SK-N-MC (cell line): ENCODE data around the gene XRN2.
"Not testable (repeated sequence)": the region's sequence is repeated elsewhere in the genome, so short reads cannot be mapped to it uniquely, and the experiment has no call there.

Experiments
- DNase-seq: peaks from one replicate; pipeline ENCODE4 v3.0.0-alpha.2; 2011; ENCODE audit warnings: low read depth, low spot score
- H3K27ac ChIP-seq: fragments of 200-600 bp; sonication (generic); 2 replicates; pipeline ENCODE4 v1.5.1; 2016; ENCODE audit warnings: mixed run types
- H3K36me3 ChIP-seq: fragments of 200-600 bp; sonication (generic); 2 replicates; pipeline ENCODE4 v1.6.1; 2017; ENCODE audit warnings: antibody characterized with exemption, low read length, mixed read lengths; ENCODE audit not compliant: insufficient read depth
- H3K4me3 ChIP-seq: fragments of 200-600 bp; sonication (generic); 2 replicates; pipeline ENCODE4 v1.5.1; 2016
- H3K9ac ChIP-seq: fragments of 200-600 bp; sonication (generic); 2 replicates; pipeline ENCODE4 v1.8.0; 2017; ENCODE audit warnings: mixed run types, mixed read lengths; ENCODE audit not compliant: insufficient read length
- H3K9me3 ChIP-seq: fragments of 200-600 bp; sonication (generic); 2 replicates; pipeline ENCODE4 v1.6.1; 2017; ENCODE audit warnings: low read depth, mild to moderate bottlenecking, antibody characterized with exemption, low read length, moderate library complexity, mixed read lengths
- EZH2 ChIP-seq: fragments of 200-600 bp; sonication (generic); IDR thresholded peaks from one replicate; pipeline ENCODE4 v1.6.1; 2017; ENCODE audit warnings: antibody characterized with exemption
- FOXP2 ChIP-seq: optimal IDR thresholded peaks from 2 replicates; pipeline ENCODE3; 2011; ENCODE audit warnings: mild to moderate bottlenecking, moderate library complexity; ENCODE audit not compliant: insufficient read depth; ENCODE audit errors: extremely low read length, control extremely low read depth
- POLR2AphosphoS5 ChIP-seq: IDR thresholded peaks from 2 replicates; pipeline ENCODE4 v1.6.1; 2012; ENCODE audit warnings: mild to moderate bottlenecking, low read depth, low read length, borderline replicate concordance

XRN2 gene

DNA sequence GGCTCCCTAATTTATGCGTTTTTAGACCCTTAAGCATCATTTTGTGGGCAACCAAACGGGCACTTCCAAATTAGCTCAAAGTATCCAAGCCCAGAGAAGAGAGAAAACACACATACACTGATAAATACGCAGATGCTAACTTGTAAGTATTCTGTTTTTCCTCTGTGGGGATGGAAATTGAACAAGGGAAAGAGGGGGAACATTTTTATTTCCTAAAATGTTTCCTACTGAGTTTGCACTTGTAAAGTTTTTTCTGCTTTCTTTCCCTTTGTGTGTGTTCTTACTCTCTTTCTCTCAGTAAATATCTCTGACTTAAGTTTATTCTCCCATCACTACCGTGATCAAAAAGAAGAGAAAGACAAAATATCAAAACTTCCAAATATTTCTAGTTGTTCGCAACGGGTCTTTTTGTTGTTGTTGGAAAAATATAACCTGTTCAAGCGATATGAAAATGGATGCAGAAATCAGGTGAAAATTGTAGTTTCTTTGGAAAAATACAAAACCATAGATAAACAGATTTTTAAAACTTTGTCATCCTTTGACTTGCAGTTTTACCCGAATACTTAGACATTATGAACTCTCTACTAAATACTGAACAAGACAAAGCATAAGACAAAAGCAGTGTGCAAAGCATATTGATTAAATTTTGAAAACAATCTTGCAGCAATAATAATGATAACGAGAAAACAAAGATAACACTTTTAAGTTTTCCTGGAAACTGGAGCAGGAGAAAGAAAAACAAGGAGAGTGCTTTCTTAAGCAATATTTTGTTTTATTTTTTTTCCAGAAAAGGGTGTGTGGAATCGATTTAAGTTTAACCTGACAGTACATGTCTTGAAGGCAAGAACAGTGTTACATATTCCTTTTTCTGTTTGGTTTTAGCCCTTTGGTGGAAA is 95.2 kb downstream of the XRN2 start:
- H3K27ac ChIP-seq = peak overlapping the region; percentile 91
- peaks cover 20% of the 10 kb centered on the region; the same call in 1 of the 2 replicates for H3K36me3 ChIP-seq
- no peak for TF ChIP-seq POLR2AphosphoS5
- TF ChIP-seq EZH2 = no peak
- no peak for TF ChIP-seq FOXP2
- peak overlapping the region; percentile 92 for H3K9ac ChIP-seq
- DNase-seq = no peak
- no peaks in the 10 kb centered on the region for H3K9me3 ChIP-seq
- H3K4me3 ChIP-seq = peak overlapping the region; percentile 84

GRCh38 chr20:21399005-21399475 is 95.9 kb downstream of the XRN2 start:
- no peak for DNase-seq
- Histone ChIP-seq H3K27ac (peak overlapping the region; percentile 91), H3K9me3 (no peaks in the 10 kb centered on the region), H3K9ac (peak overlapping the region; percentile 92), H3K4me3 (peak overlapping the region; percentile 84), H3K36me3 (peaks cover 24% of the 10 kb centered on the region)
- no peak for TF ChIP-seq FOXP2
- TF ChIP-seq EZH2 = no peak
- no peak for TF ChIP-seq POLR2AphosphoS5

- H3K27ac ChIP-seq = no peak overlapping the region
- no peak overlapping the region for H3K4me3 ChIP-seq
- H3K9me3 ChIP-seq = peaks cover 7% of the 10 kb centered on the region; the same call in 1 of the 2 replicates
- no peak for TF ChIP-seq POLR2AphosphoS5
- TF ChIP-seq FOXP2 = no peak
- TF ChIP-seq EZH2 = no peak
- peaks cover 1% of the 10 kb centered on the region for H3K36me3 ChIP-seq
- no peak overlapping the region for H3K9ac ChIP-seq
- no peak for DNase-seq
Measured at GRCh38 chr20:21411725-21412124, 108.6 kb downstream of the XRN2 start.

GRCh38 chr20:21413996-21414395 is 110.9 kb downstream of the XRN2 start:
- not testable (repeated sequence) for H3K4me3 ChIP-seq, H3K27ac ChIP-seq, DNase-seq, H3K36me3 ChIP-seq, H3K9ac ChIP-seq, H3K9me3 ChIP-seq

DNA sequence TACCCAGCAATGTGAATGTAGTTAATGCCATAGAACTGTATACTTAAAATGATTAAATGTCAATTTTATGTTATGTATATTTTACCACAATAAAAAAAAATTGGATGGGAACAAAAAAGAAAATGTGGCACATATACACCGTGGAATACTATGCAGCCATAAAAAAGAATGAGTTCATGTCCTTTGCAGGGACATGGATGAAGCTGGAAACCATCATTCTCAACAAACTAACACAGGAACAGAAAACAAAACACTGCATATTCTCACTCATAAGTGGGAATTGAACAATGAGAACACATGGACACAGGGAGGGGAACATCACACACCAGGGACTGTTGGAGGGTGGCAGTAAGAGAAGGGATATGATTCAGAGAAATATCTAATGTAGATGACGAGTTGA is 116.0 kb downstream of the XRN2 start:
- not testable (repeated sequence) for H3K9ac ChIP-seq, H3K27ac ChIP-seq, H3K9me3 ChIP-seq, DNase-seq, H3K4me3 ChIP-seq, H3K36me3 ChIP-seq

DNA sequence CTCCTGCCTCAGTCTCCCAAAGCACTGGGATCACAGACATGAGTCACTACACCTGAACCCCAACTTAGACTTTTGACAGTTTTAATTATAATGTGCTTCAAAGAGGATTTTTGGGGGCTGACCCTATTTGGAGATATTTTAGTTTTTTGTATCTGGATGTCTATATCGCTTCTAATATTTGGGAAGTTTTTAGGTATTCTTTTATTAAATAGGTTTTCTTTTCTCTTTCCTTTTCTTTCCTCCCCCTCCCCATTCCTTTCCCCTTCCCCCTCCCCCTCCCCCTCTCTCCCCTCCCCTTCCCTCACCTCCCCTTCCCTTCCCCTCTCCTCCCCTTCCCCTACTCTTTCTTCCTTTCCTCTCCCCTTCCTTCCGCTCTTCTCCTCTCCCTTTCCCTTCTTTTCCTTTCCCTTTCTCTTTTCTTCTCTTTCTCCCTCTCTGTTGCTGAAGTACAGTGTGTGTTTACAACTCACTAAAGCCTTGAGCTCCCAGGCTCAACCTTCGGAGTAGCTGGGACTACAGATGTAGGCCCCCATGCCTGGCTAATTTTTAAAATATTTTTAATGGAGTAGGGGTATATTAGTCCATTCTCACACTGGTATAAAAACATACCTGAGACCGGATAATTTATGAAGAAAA is 118.6 kb downstream of the XRN2 start:
- Histone ChIP-seq H3K4me3 (no peak overlapping the region), H3K27ac (no peak overlapping the region), H3K9me3 (no peaks in the 10 kb centered on the region; the same call in 1 of the 2 replicates)

GRCh38 chr20:21423712-21424111 is 120.6 kb downstream of the XRN2 start:
- H3K4me3 ChIP-seq, H3K9me3 ChIP-seq, DNase-seq, H3K9ac ChIP-seq, H3K36me3 ChIP-seq, H3K27ac ChIP-seq: not testable (repeated sequence)

More for the DNA sequence above, 118.6 kb downstream of the XRN2 start:
- DNase-seq = no peak
- Histone ChIP-seq H3K9ac (no peak overlapping the region), H3K36me3 (no peaks in the 10 kb centered on the region)
- no peak for TF ChIP-seq FOXP2
- no peak for TF ChIP-seq POLR2AphosphoS5
- no peak for TF ChIP-seq EZH2

DNA sequence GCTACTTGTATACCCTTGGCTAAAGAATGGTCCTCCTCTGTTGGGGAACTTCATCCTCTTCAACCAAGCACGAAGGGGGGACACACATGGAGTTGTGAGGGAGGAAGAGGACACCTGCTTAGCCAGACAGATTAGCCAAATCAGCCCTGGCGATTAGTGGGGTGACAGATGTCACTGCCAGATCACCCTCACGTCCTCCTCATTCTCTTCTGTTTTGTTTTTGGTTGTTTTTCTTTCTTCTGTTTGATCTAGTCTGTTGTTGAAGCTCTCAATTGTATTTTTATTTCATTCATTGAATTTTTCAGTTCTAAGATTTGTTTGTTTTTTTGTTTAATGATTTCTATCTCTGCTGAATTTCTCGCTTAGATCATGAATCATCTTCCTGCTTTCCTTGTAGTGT is 121.7 kb downstream of the XRN2 start:
- Histone ChIP-seq H3K4me3 (no peak overlapping the region), H3K9ac (no peak overlapping the region), H3K9me3 (no peaks in the 10 kb centered on the region; the same call in 1 of the 2 replicates), H3K27ac (no peak overlapping the region), H3K36me3 (no peaks in the 10 kb centered on the region)
- no peak for TF ChIP-seq EZH2
- no peak for TF ChIP-seq FOXP2
- no peak for TF ChIP-seq POLR2AphosphoS5
- DNase-seq = no peak

DNA sequence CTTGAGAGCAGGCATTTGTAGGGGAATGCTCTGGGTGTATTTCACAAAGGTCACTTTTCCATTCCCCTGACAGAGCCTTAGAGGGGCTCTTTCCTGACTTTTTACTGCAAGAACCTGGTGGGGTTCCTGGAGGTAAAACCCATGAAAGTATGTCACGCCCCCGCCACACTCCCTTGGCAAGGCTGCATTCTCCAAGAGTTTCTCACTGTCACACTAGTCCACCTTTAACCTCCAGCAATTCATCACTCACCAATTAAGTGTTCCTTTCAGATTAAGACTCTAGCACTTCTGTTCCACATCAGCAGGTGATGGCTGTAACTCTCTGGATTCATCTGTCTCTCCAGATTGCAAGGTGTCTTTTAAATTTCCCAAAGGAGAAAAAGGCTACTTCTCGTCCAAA is 126.9 kb downstream of the XRN2 start:
- no peak for TF ChIP-seq FOXP2
- TF ChIP-seq EZH2 = no peak
- no peak for TF ChIP-seq POLR2AphosphoS5
- no peaks in the 10 kb centered on the region for H3K36me3 ChIP-seq
- no peak overlapping the region for H3K9ac ChIP-seq
- no peak for DNase-seq
- H3K27ac ChIP-seq = no peak overlapping the region
- no peak overlapping the region for H3K4me3 ChIP-seq
- no peaks in the 10 kb centered on the region for H3K9me3 ChIP-seq
